ENCODE data around the gene RNF181.
A peak's percentile ranks its signal among the peaks of the same experiment; 100 is the strongest.

- TF ChIP-seq POLR2A (IDR thresholded peaks at IDR 0.05; ENCODE audit: low read length), result peak; percentile 70
- no peak for TF ChIP-seq GATA1 (IDR thresholded peaks at IDR 0.05; ENCODE audit: low read depth, low read length)
These were observed 49.7 kb upstream of the RNF181 start for GRCh38 chr2:85545780-85546240.

Data from erythroblast (primary cell).